Retinal pigment epithelial cell (primary cell): Measurements from ENCODE around the gene TLR1.
A peak's percentile ranks its signal among the peaks of the same experiment; 100 is the strongest.

Experiments
- DNase-seq: peaks from one replicate; pipeline ENCODE4 v3.0.0-alpha.2; 2010; ENCODE audit warnings: low read depth
- H3K4me3 ChIP-seq: 2 replicates; pipeline ENCODE4 v1.5.1; 2011; ENCODE audit warnings: mild to moderate bottlenecking, low read length, control low read depth, moderate library complexity
- TF ChIP-seq, protein P1 (sequence below): conservative IDR thresholded peaks from 2 replicates; pipeline ENCODE4 v1.5.1; 2011; ENCODE audit warnings: low read depth, low read length, control low read depth, inconsistent platforms

The TLR1 gene

DNA sequence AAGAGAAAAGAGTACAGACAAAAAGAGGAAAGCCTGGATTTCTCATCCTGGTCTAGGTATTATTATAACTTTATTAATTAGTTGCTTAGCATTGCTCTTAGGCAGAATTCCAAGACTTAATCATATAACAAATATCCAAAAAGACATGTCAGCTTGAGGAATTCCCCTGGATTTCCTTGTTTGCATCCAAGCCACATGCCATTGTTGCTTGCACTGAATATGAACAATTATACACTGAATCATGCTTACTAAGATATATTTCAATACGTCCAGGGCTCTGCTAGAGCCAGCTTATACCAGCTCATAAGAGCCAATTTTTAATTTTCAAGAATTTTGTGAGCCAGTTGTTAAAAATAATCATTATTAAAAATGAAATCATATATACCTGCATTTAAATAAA, 16.3 kb downstream of the TLR1 start:
- TF ChIP-seq, protein P1, sequence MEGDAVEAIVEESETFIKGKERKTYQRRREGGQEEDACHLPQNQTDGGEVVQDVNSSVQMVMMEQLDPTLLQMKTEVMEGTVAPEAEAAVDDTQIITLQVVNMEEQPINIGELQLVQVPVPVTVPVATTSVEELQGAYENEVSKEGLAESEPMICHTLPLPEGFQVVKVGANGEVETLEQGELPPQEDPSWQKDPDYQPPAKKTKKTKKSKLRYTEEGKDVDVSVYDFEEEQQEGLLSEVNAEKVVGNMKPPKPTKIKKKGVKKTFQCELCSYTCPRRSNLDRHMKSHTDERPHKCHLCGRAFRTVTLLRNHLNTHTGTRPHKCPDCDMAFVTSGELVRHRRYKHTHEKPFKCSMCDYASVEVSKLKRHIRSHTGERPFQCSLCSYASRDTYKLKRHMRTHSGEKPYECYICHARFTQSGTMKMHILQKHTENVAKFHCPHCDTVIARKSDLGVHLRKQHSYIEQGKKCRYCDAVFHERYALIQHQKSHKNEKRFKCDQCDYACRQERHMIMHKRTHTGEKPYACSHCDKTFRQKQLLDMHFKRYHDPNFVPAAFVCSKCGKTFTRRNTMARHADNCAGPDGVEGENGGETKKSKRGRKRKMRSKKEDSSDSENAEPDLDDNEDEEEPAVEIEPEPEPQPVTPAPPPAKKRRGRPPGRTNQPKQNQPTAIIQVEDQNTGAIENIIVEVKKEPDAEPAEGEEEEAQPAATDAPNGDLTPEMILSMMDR, result no peak
- peak; percentile 15 for DNase-seq
- no peak overlapping the region for H3K4me3 ChIP-seq

DNA sequence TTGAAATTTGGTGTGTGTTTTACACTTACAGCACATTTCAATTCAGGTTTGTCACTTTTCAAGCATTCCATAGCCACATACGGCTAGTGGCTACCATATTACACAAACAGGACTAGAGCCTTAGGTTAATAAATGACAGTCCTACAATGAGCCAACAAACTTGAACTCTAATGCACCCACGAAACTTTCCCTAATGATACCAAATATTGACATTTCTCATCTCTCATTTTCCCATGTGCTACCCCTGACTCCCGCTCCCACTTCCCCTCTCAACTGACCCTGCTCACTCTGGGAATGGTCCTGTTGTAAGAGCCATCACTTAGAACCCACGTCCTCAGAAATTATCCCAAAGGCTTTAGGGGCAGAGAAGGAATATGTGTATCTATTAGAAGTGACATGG, 16.9 kb downstream of the TLR1 start:
- no peak for DNase-seq
- H3K4me3 ChIP-seq, result no peak overlapping the region
- TF ChIP-seq, protein P1, result no peak

DNA sequence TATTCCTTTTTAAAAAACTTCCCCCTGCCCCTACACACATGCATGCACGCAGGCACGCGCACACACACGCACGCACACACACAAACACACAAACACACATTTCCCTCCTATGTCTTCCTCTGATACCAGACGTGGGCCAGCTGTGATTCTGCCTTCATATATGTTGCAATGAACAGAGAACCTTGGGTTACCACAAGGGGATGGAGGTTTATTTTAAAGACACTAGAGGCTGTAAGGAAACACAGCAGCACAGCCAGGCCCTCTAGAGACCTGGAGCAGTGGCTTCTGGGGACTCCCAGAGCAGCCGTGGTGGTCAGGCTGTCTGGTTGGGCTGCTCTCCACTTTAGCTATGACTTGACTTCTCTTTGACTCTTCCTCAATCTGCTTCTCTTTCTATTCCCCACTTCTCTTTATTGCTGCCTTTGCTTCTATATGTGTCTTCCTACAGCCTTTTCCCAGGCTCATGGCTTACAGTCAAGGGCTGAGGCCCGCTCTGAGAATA, 18.6 kb downstream of the TLR1 start:
- TF ChIP-seq, protein P1, result no peak
- no peak for DNase-seq
- no peak overlapping the region for H3K4me3 ChIP-seq

DNA sequence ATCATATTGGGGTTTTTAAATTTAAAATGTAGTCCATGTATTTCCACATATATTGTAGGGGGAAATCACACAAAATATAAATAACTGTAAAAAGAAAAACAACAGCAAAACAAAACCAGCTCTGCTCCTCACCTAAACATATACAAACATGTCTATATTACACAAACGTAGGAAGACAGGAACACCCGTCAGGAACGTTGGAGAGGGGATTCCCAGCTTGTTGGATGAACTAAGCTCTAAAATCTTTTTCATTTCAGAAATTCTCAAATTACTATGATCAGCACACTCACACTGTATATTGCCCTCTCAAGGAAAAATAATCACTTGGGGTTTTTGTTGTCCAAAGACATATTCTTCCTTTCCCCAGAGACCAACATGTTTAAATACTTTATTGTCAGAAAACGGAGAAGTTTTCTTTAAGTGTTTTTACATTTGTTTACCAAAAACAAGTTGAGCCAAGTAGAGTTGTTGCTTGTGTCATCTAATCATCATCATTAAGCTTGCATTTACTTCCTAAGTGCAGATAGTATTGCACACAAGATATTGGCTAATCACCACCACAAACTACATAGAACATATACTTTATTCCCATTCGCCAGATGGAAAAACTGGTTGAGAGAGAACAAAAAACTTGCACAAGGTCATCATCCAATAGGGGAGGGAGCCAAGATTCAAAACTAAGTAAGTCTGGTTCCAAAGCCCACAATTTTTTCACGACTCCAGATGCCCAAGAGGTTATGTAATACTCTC, 19.4 kb downstream of the TLR1 start:
- no peak for DNase-seq
- TF ChIP-seq, protein P1, result no peak
- no peak overlapping the region for H3K4me3 ChIP-seq

DNA sequence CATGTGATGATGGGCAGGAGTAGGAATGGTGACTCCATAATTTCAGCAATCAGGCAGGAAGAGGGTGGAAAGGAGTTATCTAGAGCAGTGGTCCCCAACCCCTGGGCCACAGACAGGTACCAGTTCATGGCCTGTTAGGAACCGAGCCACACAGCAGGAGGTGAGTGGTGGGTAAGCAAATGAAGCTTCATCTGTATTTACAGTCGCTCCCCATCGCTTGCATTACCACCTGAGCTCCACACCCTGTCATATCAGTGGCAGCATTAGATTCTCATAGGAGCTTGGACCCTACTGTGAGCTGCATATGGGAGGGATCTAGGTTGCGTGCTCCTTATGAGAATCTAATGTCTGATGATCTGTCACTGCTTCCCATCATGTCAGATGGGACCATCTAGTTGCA, 20.4 kb downstream of the TLR1 start:
- DNase-seq, result no peak
- TF ChIP-seq, protein P1, result no peak
- no peak overlapping the region for H3K4me3 ChIP-seq

DNA sequence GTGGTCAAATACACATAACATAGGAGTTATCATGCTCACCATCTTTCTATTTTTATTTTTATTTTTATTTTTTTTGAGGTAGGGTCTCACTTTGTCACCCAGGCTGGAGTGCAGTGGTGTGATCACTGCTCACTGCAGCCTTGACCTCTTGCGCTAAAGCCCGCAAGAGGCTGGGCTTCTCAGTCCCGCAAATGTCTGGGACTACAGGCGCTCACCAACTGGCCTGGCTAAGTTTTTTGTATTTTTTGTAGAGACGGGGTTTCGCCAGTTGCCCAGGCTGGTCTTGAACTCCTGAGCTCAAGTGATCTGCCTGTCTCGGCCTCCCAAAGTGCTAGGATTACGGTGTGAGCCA, 21.5 kb downstream of the TLR1 start:
- H3K4me3 ChIP-seq, result no peak overlapping the region
- no peak for DNase-seq
- TF ChIP-seq, protein P1, result no peak

DNA sequence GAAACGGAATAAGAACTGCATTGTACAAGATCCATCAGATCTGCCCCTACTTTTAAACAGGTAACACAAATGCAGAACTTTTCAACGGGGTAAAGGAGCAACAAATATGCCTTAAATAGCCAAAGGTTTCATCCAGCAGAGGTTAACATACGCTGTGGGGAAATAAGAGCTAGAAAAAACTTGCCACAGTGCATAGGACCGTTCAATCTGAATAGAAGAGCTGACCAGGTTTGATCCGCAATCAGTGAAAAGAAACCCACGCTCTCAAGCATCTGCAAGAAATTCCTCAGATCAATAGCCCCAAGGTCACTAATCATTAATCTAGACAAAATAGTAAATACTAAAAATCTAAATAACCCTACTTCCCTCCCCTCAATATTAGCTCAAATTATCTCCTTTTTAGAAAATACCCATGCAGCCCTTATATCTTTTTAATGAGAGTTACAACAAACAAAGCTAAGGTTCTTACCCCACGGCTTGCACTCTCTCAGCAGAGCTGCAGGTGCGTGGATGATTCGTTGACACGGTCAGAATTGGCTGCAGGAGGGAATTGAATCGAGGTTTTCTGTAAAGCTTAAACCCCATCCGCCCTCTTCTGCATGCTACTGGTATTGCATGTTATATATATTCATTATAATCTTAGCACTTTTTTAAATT, 22.0 kb downstream of the TLR1 start, which contains the start of gene TLR10:
Gene TLR10, minus strand, starts transcription at position 539 of the 657 bp plus-strand sequence. CDS start 7,400 bp downstream, outside the sequence.
- no peak for DNase-seq
- no peak within 1 kb of the TSS for H3K4me3 ChIP-seq
- TF ChIP-seq, protein P1, result peak; percentile 70
